Smooth muscle cell (in vitro differentiated cells): ENCODE data around the gene CAST. TPM values are rescaled to one million over a fixed set of nuclear protein-coding genes. Genes with fewer than 3 reads are reported as not detected.

Experiments
- DNase-seq: peaks from one replicate; lab custom pipeline; 2025; ENCODE audit not compliant: unreplicated experiment; lab: John Stamatoyannopoulos, UW
- H2AFZ ChIP-seq: fragments of 200-600 bp; sonication (generic); 2 replicates; pipeline ENCODE4 v1.6.0; 2016; ENCODE audit warnings: antibody characterized with exemption, low read depth, mild to moderate bottlenecking
- H3F3A ChIP-seq: fragments of 200-600 bp; sonication (generic); 2 replicates; pipeline ENCODE4 v1.6.0; 2017; ENCODE audit warnings: antibody characterized with exemption, low read depth
- H3K27ac ChIP-seq: fragments of 200-600 bp; sonication (generic); 2 replicates; pipeline ENCODE4 v1.5.1; 2016; ENCODE audit warnings: low read depth, mild to moderate bottlenecking
- H3K27me3 ChIP-seq: fragments of 200-600 bp; sonication (generic); 2 replicates; pipeline ENCODE4 v1.6.1; 2016; ENCODE audit warnings: low read depth, mild to moderate bottlenecking
- H3K36me3 ChIP-seq: fragments of 200-600 bp; sonication (generic); 2 replicates; pipeline ENCODE4 v1.5.1; 2016; ENCODE audit warnings: low read depth
- H3K4me1 ChIP-seq: fragments of 200-600 bp; sonication (generic); 2 replicates; pipeline ENCODE4 v1.5.1; 2016; ENCODE audit warnings: low read depth
- H3K4me2 ChIP-seq: fragments of 200-600 bp; sonication (generic); 2 replicates; pipeline ENCODE4 v1.6.0; 2016; ENCODE audit warnings: mild to moderate bottlenecking
- H3K4me3 ChIP-seq: fragments of 200-600 bp; sonication (generic); 2 replicates; pipeline ENCODE4 v1.5.1; 2016; ENCODE audit warnings: mild to moderate bottlenecking
- H3K79me2 ChIP-seq: fragments of 200-600 bp; sonication (generic); 2 replicates; pipeline ENCODE4 v1.6.0; 2016; ENCODE audit warnings: low read depth, mild to moderate bottlenecking
- H3K9ac ChIP-seq: fragments of 200-600 bp; sonication (generic); 2 replicates; pipeline ENCODE4 v1.6.0; 2016; ENCODE audit warnings: low read depth
- H3K9me3 ChIP-seq: fragments of 200-600 bp; sonication (generic); replicated peaks from 2 replicates; pipeline ENCODE4 v1.5.1; 2016; ENCODE audit warnings: low read depth
- H4K20me1 ChIP-seq: fragments of 200-600 bp; sonication (generic); 2 replicates; pipeline ENCODE4 v1.6.0; 2016; ENCODE audit warnings: low read depth
- CTCF ChIP-seq: fragments of 200-600 bp; sonication (generic); IDR thresholded peaks from 2 replicates; pipeline ENCODE4 v1.5.1; 2017; ENCODE audit warnings: borderline replicate concordance, mild to moderate bottlenecking, antibody characterized with exemption; ENCODE audit not compliant: insufficient read depth, poor library complexity, severe bottlenecking
- WGBS: methylation state at CpG from one replicate; pipeline ENCODE4 v1.1.7; 2016; ENCODE audit warnings: low lambda C conversion rate; 5-methylcytosine and 5-hydroxymethylcytosine counted together
- polyA plus RNA-seq: library from polyadenylated mRNA; unstranded; fragments of >200 nt; fragmentation: Nextera tagmentation; extraction: Ambion mirVana; gene quantifications from 2 replicates; pipeline ENCODE4 v1.2.1, GENCODE V29; 2016
- total RNA-seq: library from RNA; depleted of rRNA; stranded (reverse); fragments of >200 nt; gene quantifications from 2 replicates; pipeline ENCODE4 v1.2.3, GENCODE V29; 2014

Gene CAST
- total RNA-seq (182 and 189 TPM in 2 replicates), polyA plus RNA-seq (76.2 and 124 TPM in 2 replicates)

GRCh38 chr5:96661855-96662724 is at the start of gene CAST:
Gene CAST (plus strand): TSS chr5:96662376. CDS start chr5:96662423, 47 bp downstream.
- Histone ChIP-seq H3K79me2 (peaks cover 34% of the 10 kb centered on the region), H3K9me3 (no peaks in the 10 kb centered on the region), H3K9ac (peak within 1 kb of the TSS; percentile 71), H3K27ac (peak within 1 kb of the TSS; percentile 84), H3K4me3 (peak within 1 kb of the TSS; percentile 92), H3K27me3 (no peaks in the 10 kb centered on the region), H3K36me3 (no peaks in the 10 kb centered on the region), H2AFZ (peak within 1 kb of the TSS; percentile 88), H3F3A (peaks cover 9% of the 10 kb centered on the region), H4K20me1 (peaks cover 38% of the 10 kb centered on the region), H3K4me1 (peaks cover 9% of the 10 kb centered on the region), H3K4me2 (peak within 1 kb of the TSS; percentile 96)
- under 1% methylated on average over 56 of the region's 75 CpGs for WGBS
- TF ChIP-seq CTCF: no peak
- peak; percentile 42 for DNase-seq

- Histone ChIP-seq H3K27me3 (no peaks in the 10 kb centered on the region), H3F3A (no peaks in the 10 kb centered on the region), H4K20me1 (no peaks in the 10 kb centered on the region), H2AFZ (no peak overlapping the region), H3K36me3 (no peaks in the 10 kb centered on the region), H3K27ac (peak overlapping the region; percentile 74), H3K9me3 (no peaks in the 10 kb centered on the region), H3K9ac (no peak overlapping the region), H3K79me2 (no peaks in the 10 kb centered on the region), H3K4me2 (peak overlapping the region; percentile 69), H3K4me3 (no peak overlapping the region), H3K4me1 (peaks cover 8% of the 10 kb centered on the region)
- no peak for DNase-seq
- WGBS: 14% methylated on average over 6 of the region's 6 CpGs
- TF ChIP-seq CTCF: peak; percentile 56
These were observed 48.0 kb upstream of the CAST start for GRCh38 chr5:96614110-96614691.

GRCh38 chr5:96615223-96615622 is 47.0 kb upstream of the CAST start:
- H3K4me2 ChIP-seq: no peak overlapping the region
- H3K27me3 ChIP-seq: no peaks in the 10 kb centered on the region
- H2AFZ ChIP-seq: no peak overlapping the region
- no peaks in the 10 kb centered on the region for H3K9me3 ChIP-seq
- peaks cover 8% of the 10 kb centered on the region for H3K4me1 ChIP-seq
- H3K9ac ChIP-seq: no peak overlapping the region
- no peaks in the 10 kb centered on the region for H3F3A ChIP-seq
- no peak overlapping the region for H3K27ac ChIP-seq
- no peaks in the 10 kb centered on the region for H3K79me2 ChIP-seq
- H3K4me3 ChIP-seq: no peak overlapping the region
- 100% methylated on average over 3 of the region's 3 CpGs for WGBS
- no peak for TF ChIP-seq CTCF
- H4K20me1 ChIP-seq: no peaks in the 10 kb centered on the region
- no peak for DNase-seq
- no peaks in the 10 kb centered on the region for H3K36me3 ChIP-seq
